ENCODE measurements around the gene AKAIN1. TPM values are rescaled to one million over a fixed set of nuclear protein-coding genes. Genes with fewer than 3 reads are reported as not detected.

The AKAIN1 gene
- total RNA-seq, 6 experiments from 2014 or later = not detected

DNA sequence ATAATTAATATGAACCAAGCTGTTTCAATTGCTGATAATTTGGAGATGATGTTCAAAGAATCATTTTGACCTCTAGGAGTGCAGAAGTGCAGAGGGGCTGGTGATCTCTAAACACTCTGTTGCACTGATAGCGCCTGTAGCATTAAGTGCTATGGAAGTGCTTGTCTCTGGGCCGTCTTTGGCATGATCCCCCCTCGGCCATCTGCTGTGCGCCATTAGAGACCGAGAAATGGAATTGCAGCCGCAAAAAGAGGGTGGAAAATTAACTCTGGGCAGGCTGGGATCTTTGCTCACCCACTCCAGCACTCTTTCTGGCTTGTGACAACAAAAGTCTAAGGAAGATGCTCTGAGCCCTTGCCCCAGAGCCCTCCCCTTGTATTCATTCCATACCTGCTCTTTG is 23.4 kb downstream of the AKAIN1 start:
- Mint-ChIP-seq H3K4me1 (ENCODE audit: low read depth) (no peaks in the 10 kb centered on the region), H3K9me3 (peaks cover 41% of the 10 kb centered on the region), H3K27ac (no peak overlapping the region), H3K4me3 (no peak overlapping the region), H3K27me3 (ENCODE audit: insufficient read depth) (no peaks in the 10 kb centered on the region), H3K36me3 (ENCODE audit: low read depth) (no peaks in the 10 kb centered on the region)
- TF ChIP-seq, protein P1, sequence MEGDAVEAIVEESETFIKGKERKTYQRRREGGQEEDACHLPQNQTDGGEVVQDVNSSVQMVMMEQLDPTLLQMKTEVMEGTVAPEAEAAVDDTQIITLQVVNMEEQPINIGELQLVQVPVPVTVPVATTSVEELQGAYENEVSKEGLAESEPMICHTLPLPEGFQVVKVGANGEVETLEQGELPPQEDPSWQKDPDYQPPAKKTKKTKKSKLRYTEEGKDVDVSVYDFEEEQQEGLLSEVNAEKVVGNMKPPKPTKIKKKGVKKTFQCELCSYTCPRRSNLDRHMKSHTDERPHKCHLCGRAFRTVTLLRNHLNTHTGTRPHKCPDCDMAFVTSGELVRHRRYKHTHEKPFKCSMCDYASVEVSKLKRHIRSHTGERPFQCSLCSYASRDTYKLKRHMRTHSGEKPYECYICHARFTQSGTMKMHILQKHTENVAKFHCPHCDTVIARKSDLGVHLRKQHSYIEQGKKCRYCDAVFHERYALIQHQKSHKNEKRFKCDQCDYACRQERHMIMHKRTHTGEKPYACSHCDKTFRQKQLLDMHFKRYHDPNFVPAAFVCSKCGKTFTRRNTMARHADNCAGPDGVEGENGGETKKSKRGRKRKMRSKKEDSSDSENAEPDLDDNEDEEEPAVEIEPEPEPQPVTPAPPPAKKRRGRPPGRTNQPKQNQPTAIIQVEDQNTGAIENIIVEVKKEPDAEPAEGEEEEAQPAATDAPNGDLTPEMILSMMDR (IDR thresholded peaks at IDR 0.05) = no peak
- no peak for DNase-seq

DNA sequence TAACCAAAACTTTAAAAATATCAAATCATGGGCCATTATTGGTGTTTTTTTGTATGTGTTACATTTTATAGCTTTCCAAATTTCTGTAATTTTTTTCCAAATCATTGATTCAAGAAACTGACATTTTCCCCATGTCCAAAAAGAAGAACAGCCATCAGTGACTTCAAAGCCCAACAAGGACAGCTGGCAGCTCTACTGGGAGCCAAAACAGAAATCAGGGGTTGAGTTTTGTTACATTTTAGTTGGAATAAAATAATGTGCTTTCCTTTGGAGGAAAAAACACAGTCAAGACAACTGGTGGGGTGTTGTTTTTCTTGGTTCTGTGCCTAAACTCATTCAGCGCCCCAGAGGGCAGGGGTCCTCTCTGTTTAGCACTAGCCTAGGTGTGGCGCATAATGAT is 23.8 kb downstream of the AKAIN1 start:
- H3K27ac Mint-ChIP-seq = no peak overlapping the region
- TF ChIP-seq, protein P1 (IDR thresholded peaks at IDR 0.05) = no peak

DNA sequence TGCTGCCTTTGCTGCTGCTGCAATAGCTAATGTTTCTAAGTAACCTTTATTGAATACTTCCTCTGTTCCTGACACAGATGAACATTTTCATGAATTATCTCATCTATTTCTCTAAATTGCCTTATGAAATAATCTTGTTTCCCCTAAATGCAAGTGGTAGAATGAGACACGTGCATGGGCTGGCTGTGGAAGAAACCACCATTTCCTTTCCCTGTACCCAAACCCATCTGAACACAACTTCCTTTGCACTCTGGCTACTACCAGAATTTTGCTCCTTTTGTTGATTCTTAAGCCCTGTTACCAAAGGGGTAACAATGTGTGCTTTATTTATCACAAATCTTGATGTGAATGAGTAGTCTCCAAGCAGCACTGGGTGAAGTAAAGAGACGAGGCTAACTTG is 29.2 kb downstream of the AKAIN1 start:
- TF ChIP-seq, protein P1 (IDR thresholded peaks at IDR 0.05) = no peak
- no peak for DNase-seq
- H3K36me3 Mint-ChIP-seq (ENCODE audit: low read depth) = no peaks in the 10 kb centered on the region
- no peaks in the 10 kb centered on the region for H3K27me3 Mint-ChIP-seq (ENCODE audit: insufficient read depth)
- no peak overlapping the region for H3K4me3 Mint-ChIP-seq
- no peaks in the 10 kb centered on the region for H3K4me1 Mint-ChIP-seq (ENCODE audit: low read depth)
- H3K27ac Mint-ChIP-seq = no peak overlapping the region
- peaks cover 44% of the 10 kb centered on the region for H3K9me3 Mint-ChIP-seq

More for the DNA sequence above, 23.8 kb downstream of the AKAIN1 start:
- Mint-ChIP-seq H3K9me3 (peaks cover 43% of the 10 kb centered on the region), H3K27me3 (ENCODE audit: insufficient read depth) (no peaks in the 10 kb centered on the region), H3K36me3 (ENCODE audit: low read depth) (no peaks in the 10 kb centered on the region), H3K4me3 (no peak overlapping the region), H3K4me1 (ENCODE audit: low read depth) (no peaks in the 10 kb centered on the region)
- DNase-seq = no peak

DNA sequence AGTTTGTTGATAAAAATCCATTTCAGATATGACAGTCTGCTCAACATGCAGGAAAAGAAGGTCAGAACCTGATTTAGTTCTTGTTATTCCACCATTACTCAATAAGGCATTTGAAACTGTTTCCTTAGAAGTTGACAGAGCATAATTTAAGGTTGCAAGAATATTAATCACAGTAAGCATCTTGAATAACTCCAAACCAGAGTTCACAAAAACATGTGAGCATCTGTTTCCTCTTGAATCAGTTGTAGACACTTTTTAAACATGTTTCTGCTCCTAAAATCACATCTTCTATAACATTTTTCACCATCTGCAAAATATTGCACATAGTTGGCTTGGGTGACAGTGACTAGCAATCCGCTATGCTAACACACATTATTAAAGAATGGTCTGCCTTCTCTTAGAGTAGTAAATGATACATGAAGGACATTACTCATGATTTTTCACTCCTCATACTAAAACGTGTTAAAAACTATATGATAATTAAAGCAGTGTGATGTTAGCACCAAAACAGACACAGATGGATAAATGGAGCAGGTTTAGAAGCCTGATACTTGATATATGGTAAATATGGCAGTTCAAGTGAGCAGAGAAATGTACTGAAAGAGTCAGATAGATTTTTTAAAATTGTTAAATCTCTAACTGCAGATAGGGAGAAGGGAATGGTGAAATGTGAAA is 30.3 kb downstream of the AKAIN1 start:
- TF ChIP-seq, protein P1 (IDR thresholded peaks at IDR 0.05) = no peak
- H3K27me3 Mint-ChIP-seq (ENCODE audit: insufficient read depth) = no peaks in the 10 kb centered on the region
- peaks cover 41% of the 10 kb centered on the region for H3K9me3 Mint-ChIP-seq
- no peak for DNase-seq
- H3K4me1 Mint-ChIP-seq (ENCODE audit: low read depth) = no peaks in the 10 kb centered on the region
- H3K27ac Mint-ChIP-seq = no peak overlapping the region
- H3K36me3 Mint-ChIP-seq (ENCODE audit: low read depth) = no peaks in the 10 kb centered on the region
- no peak overlapping the region for H3K4me3 Mint-ChIP-seq

DNA sequence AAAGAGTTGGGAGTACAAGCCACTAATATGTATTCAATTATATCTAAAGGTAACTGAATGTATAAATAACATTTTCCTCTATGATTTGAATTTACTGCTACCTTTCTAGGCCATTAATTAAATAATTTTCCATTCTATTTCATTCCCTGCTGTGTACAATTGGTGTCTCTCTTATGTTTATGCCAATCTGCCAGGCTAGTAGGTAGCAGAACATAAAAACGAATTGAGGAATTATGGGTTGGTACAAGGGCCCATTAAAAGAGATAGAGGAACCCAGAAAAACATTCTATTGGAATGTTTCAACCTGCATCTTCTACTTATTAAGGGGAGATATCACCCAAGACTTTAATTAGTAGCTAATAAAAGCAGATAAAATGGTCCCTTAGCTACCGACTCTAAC is 32.2 kb downstream of the AKAIN1 start:
- Mint-ChIP-seq H3K9me3 (peaks cover 32% of the 10 kb centered on the region), H3K27me3 (ENCODE audit: insufficient read depth) (no peaks in the 10 kb centered on the region), H3K4me1 (ENCODE audit: low read depth) (no peaks in the 10 kb centered on the region), H3K27ac (no peak overlapping the region), H3K4me3 (no peak overlapping the region), H3K36me3 (ENCODE audit: low read depth) (no peaks in the 10 kb centered on the region)
- no peak for DNase-seq
- TF ChIP-seq, protein P1 (IDR thresholded peaks at IDR 0.05) = no peak

All from HFFc6 (cell line).